GM12873 (cell line): Measurements from ENCODE around the gene AOAH.

Source experiments
- CTCF ChIP-seq: IDR thresholded peaks from 2 replicates; pipeline ENCODE4 v1.5.1; 2012; ENCODE audit warnings: low read depth, mild to moderate bottlenecking, moderate library complexity, low read length, control low read depth; ENCODE audit not compliant: insufficient read depth; ENCODE audit errors: missing control alignments

AOAH gene

GRCh38 chr7:36598054-36598674 is 126.1 kb downstream of the AOAH start:
- no peak for TF ChIP-seq CTCF

GRCh38 chr7:36597090-36597773 is 127.1 kb downstream of the AOAH start:
- TF ChIP-seq CTCF = no peak

GRCh38 chr7:36594445-36594844 is 129.8 kb downstream of the AOAH start:
- no peak for TF ChIP-seq CTCF

- TF ChIP-seq CTCF = no peak
Measured at GRCh38 chr7:36591636-36592035, 132.7 kb downstream of the AOAH start.

- no peak for TF ChIP-seq CTCF
Measured at GRCh38 chr7:36589391-36589790, 134.9 kb downstream of the AOAH start.

GRCh38 chr7:36583318-36583717 is 141.0 kb downstream of the AOAH start:
- TF ChIP-seq CTCF = no peak

- no peak for TF ChIP-seq CTCF
Measured at GRCh38 chr7:36575832-36576231, 148.5 kb downstream of the AOAH start.
